ENCODE measurements around the gene SBNO2. TPM values are rescaled to one million over a fixed set of nuclear protein-coding genes. Genes with fewer than 3 reads are reported as not detected.

Gene SBNO2
- total and polyA plus RNA-seq, 4 donors: 2.2 to 25.0 (median 15.0) TPM

GRCh38 chr19:1117654-1118053 lies 56.4 kb downstream of the SBNO2 start:
- Histone ChIP-seq H3K36me3 (ENCODE audit: control insufficient read depth in 4 of 4, insufficient read depth in 3 of 4, low read depth in 1 of 4, low read length in 3 of 4) (peaks cover 11 to 66% (median 34%) of the 10 kb centered on the region in 4 donors), H3K9ac (ENCODE audit: low read depth in 1 of 2, low read length in 2 of 2) (no peak overlapping the region), H3K4me3 (ENCODE audit: low read depth in 1 of 3, low read length in 3 of 3) (no peak overlapping the region), H3K27ac (ENCODE audit: low read depth in 1 of 2, low read length in 2 of 2) (no peak overlapping the region), H3K27me3 (ENCODE audit: control insufficient read depth in 4 of 4, insufficient read depth in 4 of 4, low read length in 3 of 4) (no peaks in the 10 kb centered on the region), H3K9me3 (ENCODE audit: control insufficient read depth in 4 of 4, low read length in 3 of 4) (no peaks in the 10 kb centered on the region), H3K4me1 (ENCODE audit: control insufficient read depth in 4 of 4, insufficient read depth in 4 of 4, low read length in 3 of 4) (peaks cover 8 to 18% (median 15%) of the 10 kb centered on the region in 4 donors)
- 96% methylated on average over 16 of the region's 16 CpGs for WGBS
- no peak for DNase-seq (ENCODE audit: low spot score)
- TF ChIP-seq ZBTB33 (IDR thresholded peaks at IDR 0.05): no peak

GRCh38 chr19:1116726-1117581 lies 57.1 kb downstream of the SBNO2 start:
- H3K9ac ChIP-seq (ENCODE audit: low read depth in 1 of 2, low read length in 2 of 2): no peak overlapping the region
- peaks cover 11 to 61% (median 35%) of the 10 kb centered on the region in 4 donors for H3K36me3 ChIP-seq (ENCODE audit: control insufficient read depth in 4 of 4, insufficient read depth in 3 of 4, low read depth in 1 of 4, low read length in 3 of 4)
- TF ChIP-seq HNF4A (conservative IDR thresholded peaks at IDR 0.05) (no peak), REST (IDR thresholded peaks at IDR 0.05) (no peak), GABPA (IDR thresholded peaks at IDR 0.05 in 1 of 2, conservative IDR thresholded peaks at IDR 0.05 in 1 of 2) (no peak), MAX (IDR thresholded peaks at IDR 0.05) (no peak), ATF3 (IDR thresholded peaks at IDR 0.05) (no peak), JUND (IDR thresholded peaks at IDR 0.05) (no peak), ZBTB33 (IDR thresholded peaks at IDR 0.05) (no peak), HNF4G (IDR thresholded peaks at IDR 0.05) (no peak), YY1 (IDR thresholded peaks at IDR 0.05) (no peak), EGR1 (IDR thresholded peaks at IDR 0.05; ENCODE audit: low read depth in 2 of 2) (no peak), FOXA1 (IDR thresholded peaks at IDR 0.05) (no peak), RAD21 (IDR thresholded peaks at IDR 0.05) (no peak)
- peaks cover 8 to 21% (median 18%) of the 10 kb centered on the region in 4 donors for H3K4me1 ChIP-seq (ENCODE audit: control insufficient read depth in 4 of 4, insufficient read depth in 4 of 4, low read length in 3 of 4)
- WGBS: 95% methylated on average over 52 of the region's 52 CpGs
- H3K9me3 ChIP-seq (ENCODE audit: control insufficient read depth in 4 of 4, low read length in 3 of 4): no peaks in the 10 kb centered on the region
- no peak overlapping the region for H3K27ac ChIP-seq (ENCODE audit: low read depth in 1 of 2, low read length in 2 of 2)
- no peak for DNase-seq (ENCODE audit: low spot score)
- H3K4me3 ChIP-seq (ENCODE audit: low read depth in 1 of 3, low read length in 3 of 3): no peak overlapping the region
- H3K27me3 ChIP-seq (ENCODE audit: control insufficient read depth in 4 of 4, insufficient read depth in 4 of 4, low read length in 3 of 4): no peaks in the 10 kb centered on the region

Measured in liver (tissue), 9 donors.